Fibroblast of lung (primary cell): ENCODE data around the gene ACAP3. TPM values are rescaled to one million over a fixed set of nuclear protein-coding genes. Genes with fewer than 3 reads are reported as not detected.

Experiments
- DNase-seq, 2 donors: peaks; one replicate each; pipeline versions ENCODE4 v3.0.0 to v3.0.0-alpha.2; 2010; ENCODE audit warnings: low read depth in 2 of 2
- H2AFZ ChIP-seq: 2 replicates; pipeline ENCODE4 v1.5.1; 2012; ENCODE audit warnings: low read length, control low read depth, inconsistent platforms
- H3K27ac ChIP-seq: 2 replicates; pipeline ENCODE4 v1.5.1; 2011; ENCODE audit warnings: low read length, control low read depth; ENCODE audit not compliant: insufficient read depth
- H3K27me3 ChIP-seq: 2 replicates; pipeline ENCODE4 v1.5.1; 2011; ENCODE audit warnings: mild to moderate bottlenecking, low read length; ENCODE audit not compliant: control insufficient read depth, insufficient read depth
- H3K36me3 ChIP-seq: 2 replicates; pipeline ENCODE4 v1.5.1; 2011; ENCODE audit warnings: low read length; ENCODE audit not compliant: control insufficient read depth, insufficient read depth
- H3K4me1 ChIP-seq: 2 replicates; pipeline ENCODE4 v1.5.1; 2011; ENCODE audit warnings: low read length; ENCODE audit not compliant: control insufficient read depth, insufficient read depth; ENCODE audit errors: extremely low read depth
- H3K4me2 ChIP-seq: 2 replicates; pipeline ENCODE4 v1.5.1; 2011; ENCODE audit warnings: low read length, control low read depth; ENCODE audit not compliant: insufficient read depth; ENCODE audit errors: extremely low read depth
- H3K4me3 ChIP-seq, 4 experiments: fragments of 200-600 bp in 1 of 4; sonication (generic) in 1 of 4; replicated peaks in 1 of 4; 2 replicates each; pipeline ENCODE4 v1.5.1; 2011 to 2016; ENCODE audit warnings: low read length in 4 of 4, low read depth in 3 of 4, mild to moderate bottlenecking in 3 of 4, control low read depth in 2 of 4, inconsistent platforms in 1 of 4, mixed read lengths in 1 of 4; ENCODE audit not compliant: insufficient read depth in 1 of 4; ENCODE audit errors: control extremely low read depth in 1 of 4
- H3K79me2 ChIP-seq: 2 replicates; pipeline ENCODE4 v1.5.1; 2012; ENCODE audit warnings: mild to moderate bottlenecking, low read length, inconsistent platforms; ENCODE audit not compliant: control insufficient read depth, insufficient read depth
- H3K9ac ChIP-seq: 2 replicates; pipeline ENCODE4 v1.5.1; 2011; ENCODE audit warnings: mild to moderate bottlenecking, low read length, control low read depth; ENCODE audit not compliant: insufficient read depth
- H3K9me3 ChIP-seq: 2 replicates; pipeline ENCODE4 v1.5.1; 2012; ENCODE audit warnings: low read depth, low read length; ENCODE audit not compliant: control insufficient read depth, insufficient read depth
- H4K20me1 ChIP-seq: 2 replicates; pipeline ENCODE4 v1.5.1; 2011; ENCODE audit warnings: low read length; ENCODE audit not compliant: control insufficient read depth, insufficient read depth; ENCODE audit errors: extremely low read depth
- CTCF ChIP-seq, 2 donors: IDR thresholded peaks in 1 of 2; conservative IDR thresholded peaks in 1 of 2; 1 replicate in 1 of 2; 2 replicates in 1 of 2; pipeline ENCODE4 v1.5.1; 2011 to 2012; ENCODE audit warnings: low read length in 2 of 2, control low read depth in 1 of 2, inconsistent platforms in 1 of 2, low read depth in 1 of 2, mild to moderate bottlenecking in 1 of 2
- EZH2 ChIP-seq: IDR thresholded peaks from 2 replicates; pipeline ENCODE4 v1.5.1; 2012; ENCODE audit warnings: low read length, control low read depth, mild to moderate bottlenecking; ENCODE audit errors: missing control alignments
- polyA plus RNA-seq, 2 donors: library from polyadenylated mRNA; depleted of rRNA in 1 of 2; stranded (reverse) in 1 of 2; unstranded in 1 of 2; fragments of >200 nt; gene quantifications; 2 replicates each; pipeline ENCODE4 v1.2.1, GENCODE V29; 2011 to 2012; ENCODE audit warnings: missing spikeins in 1 of 2
- total RNA-seq: library from RNA; depleted of rRNA; stranded (reverse); fragments of >200 nt; gene quantifications from 2 replicates; pipeline ENCODE4 v1.2.1, GENCODE V29; 2014

The ACAP3 gene
- total and polyA plus RNA-seq, 2 donors (not counting 1 experiment from before 2014, with no cell fraction given) = 15.3 to 50.9 TPM

GRCh38 chr1:1299686-1300351, 7.9 kb downstream of the ACAP3 start:
- H3K9ac ChIP-seq = no peak overlapping the region
- no peaks in the 10 kb centered on the region for H3K9me3 ChIP-seq
- H4K20me1 ChIP-seq = no peaks in the 10 kb centered on the region
- H3K4me3 ChIP-seq = no peak overlapping the region
- peaks cover 16% of the 10 kb centered on the region for H3K79me2 ChIP-seq
- H3K36me3 ChIP-seq = peaks cover 33% of the 10 kb centered on the region
- peaks cover 8% of the 10 kb centered on the region for H3K4me1 ChIP-seq
- no peak for TF ChIP-seq EZH2
- peak in 1 of 2 donors; percentile 22 for TF ChIP-seq CTCF (conservative IDR thresholded peaks at IDR 0.05 in 1 of 2, IDR thresholded peaks at IDR 0.05 in 1 of 2; ENCODE audit: low read depth in 1 of 2, low read length in 2 of 2)
- DNase-seq = no peak
- no peak overlapping the region for H3K4me2 ChIP-seq
- H3K27ac ChIP-seq = no peak overlapping the region
- no peak overlapping the region for H2AFZ ChIP-seq
- H3K27me3 ChIP-seq = no peaks in the 10 kb centered on the region

GRCh38 chr1:1298861-1299685, 8.7 kb downstream of the ACAP3 start:
- H3K27ac ChIP-seq = no peak overlapping the region
- peaks cover 12% of the 10 kb centered on the region for H3K79me2 ChIP-seq
- H3K36me3 ChIP-seq = peaks cover 38% of the 10 kb centered on the region
- DNase-seq = no peak
- H4K20me1 ChIP-seq = no peaks in the 10 kb centered on the region
- H2AFZ ChIP-seq = no peak overlapping the region
- H3K9me3 ChIP-seq = no peaks in the 10 kb centered on the region
- no peaks in the 10 kb centered on the region for H3K27me3 ChIP-seq
- H3K4me3 ChIP-seq = no peak overlapping the region
- TF ChIP-seq CTCF (conservative IDR thresholded peaks at IDR 0.05 in 1 of 2, IDR thresholded peaks at IDR 0.05 in 1 of 2; ENCODE audit: low read depth in 1 of 2, low read length in 2 of 2) (no peak), EZH2 (no peak)
- no peak overlapping the region for H3K4me2 ChIP-seq
- H3K9ac ChIP-seq = no peak overlapping the region
- peaks cover 2% of the 10 kb centered on the region for H3K4me1 ChIP-seq

GRCh38 chr1:1297802-1298424, 9.8 kb downstream of the ACAP3 start:
- no peaks in the 10 kb centered on the region for H3K9me3 ChIP-seq
- H3K9ac ChIP-seq = no peak overlapping the region
- no peak for DNase-seq
- H4K20me1 ChIP-seq = no peaks in the 10 kb centered on the region
- TF ChIP-seq CTCF (conservative IDR thresholded peaks at IDR 0.05 in 1 of 2, IDR thresholded peaks at IDR 0.05 in 1 of 2; ENCODE audit: low read depth in 1 of 2, low read length in 2 of 2) (no peak), EZH2 (no peak)
- no peak overlapping the region for H3K4me2 ChIP-seq
- H3K36me3 ChIP-seq = peaks cover 39% of the 10 kb centered on the region
- H3K27ac ChIP-seq = no peak overlapping the region
- H3K4me3 ChIP-seq = no peak overlapping the region
- H3K27me3 ChIP-seq = no peaks in the 10 kb centered on the region
- H2AFZ ChIP-seq = no peak overlapping the region
- H3K79me2 ChIP-seq = peaks cover under 1% of the 10 kb centered on the region
- no peaks in the 10 kb centered on the region for H3K4me1 ChIP-seq
